OCI-LY7 (cell line): ENCODE results near the gene DGLUCY. TPM values are rescaled to one million over a fixed set of nuclear protein-coding genes. Genes with fewer than 3 reads are reported as not detected.
A peak's percentile ranks its signal among the peaks of the same experiment; 100 is the strongest.
"Not testable (repeated sequence)": the region's sequence is repeated elsewhere in the genome, so short reads cannot be mapped to it uniquely, and the experiment has no call there.

Source experiments
- BruUV-seq: library from RNA; stranded (reverse); fragments of 400-500 nt; replicated peaks from 2 replicates; lab custom pipeline; 2021; lab: Mats Ljungman, UMichigan
- CTCF ChIA-PET: fragments of 300-600 bp; sonication (Branson Sonifier 250); formaldehyde crosslinking; loops from one replicate; lab custom pipeline; 2022; ENCODE audit warnings: antibody characterized with exemption; ENCODE audit not compliant: unreplicated experiment; lab: Charles Lee
- POLR2A ChIA-PET: fragments of 300-600 bp; sonication (Branson Sonifier 250); formaldehyde crosslinking; loops from one replicate; lab custom pipeline; 2022; ENCODE audit warnings: antibody characterized with exemption; lab: Charles Lee
- DNase-seq: peaks from one replicate; pipeline ENCODE4 v3.0.0-alpha.2; 2015; ENCODE audit warnings: low spot score
- H2AFZ ChIP-seq: fragments of 200-600 bp; sonication (generic), shearing (Covaris generic); 2 replicates; pipeline ENCODE4 v1.6.1; 2014; ENCODE audit warnings: mild to moderate bottlenecking, antibody characterized with exemption, low read length, moderate library complexity
- H3K27ac ChIP-seq: fragments of 200-600 bp; sonication (generic); 2 replicates; pipeline ENCODE4 v1.5.1; 2014; ENCODE audit warnings: mixed run types, low read depth, mild to moderate bottlenecking, moderate library complexity, low read length, inconsistent platforms; ENCODE audit not compliant: poor library complexity, severe bottlenecking
- H3K36me3 ChIP-seq: fragments of 200-600 bp; sonication (generic); 2 replicates; pipeline ENCODE4 v1.6.1; 2014; ENCODE audit warnings: mild to moderate bottlenecking, antibody characterized with exemption, low read length, moderate library complexity, mixed read lengths; ENCODE audit not compliant: insufficient read depth
- H3K4me1 ChIP-seq: fragments of 200-600 bp; sonication (generic); 2 replicates; pipeline ENCODE4 v1.5.1; 2014; ENCODE audit warnings: mild to moderate bottlenecking, low read length; ENCODE audit not compliant: insufficient read depth, poor library complexity, severe bottlenecking
- H3K4me2 ChIP-seq: fragments of 200-600 bp; sonication (generic); 2 replicates; pipeline ENCODE4 v1.6.1; 2014; ENCODE audit warnings: mild to moderate bottlenecking, low read length
- H3K4me3 ChIP-seq: fragments of 200-600 bp; sonication (generic); 2 replicates; pipeline ENCODE4 v1.5.1; 2014; ENCODE audit warnings: mild to moderate bottlenecking, low read depth, low read length; ENCODE audit not compliant: poor library complexity, severe bottlenecking
- H3K79me2 ChIP-seq: fragments of 200-600 bp; sonication (generic); 2 replicates; pipeline ENCODE4 v1.6.1; 2016; ENCODE audit warnings: low read depth, mild to moderate bottlenecking, low read length, moderate library complexity, mixed read lengths; ENCODE audit not compliant: insufficient read depth
- H3K9me2 ChIP-seq: fragments of 200-600 bp; sonication (generic); 2 replicates; pipeline ENCODE4 v1.6.1; 2016; ENCODE audit warnings: mild to moderate bottlenecking, low read length, mixed read lengths; ENCODE audit not compliant: insufficient read depth
- H3K9me3 ChIP-seq: fragments of 200-600 bp; sonication (generic); 2 replicates; pipeline ENCODE4 v1.6.1; 2014; ENCODE audit warnings: mild to moderate bottlenecking, mixed run types, low read length, mixed read lengths
- H4K20me1 ChIP-seq: fragments of 200-600 bp; sonication (generic); 2 replicates; pipeline ENCODE4 v1.6.1; 2014; ENCODE audit warnings: mild to moderate bottlenecking, antibody characterized with exemption, low read length, moderate library complexity, mixed read lengths; ENCODE audit not compliant: insufficient read depth
- EZH2phosphoT487 ChIP-seq: fragments of 200-600 bp; sonication (generic); IDR thresholded peaks from 2 replicates; pipeline ENCODE4 v1.6.1; 2018; ENCODE audit warnings: low read depth, borderline replicate concordance, mild to moderate bottlenecking, mixed run types, antibody characterized with exemption, low read length, moderate library complexity, mixed read lengths
- intact Hi-C: fragments of 100-400 bp; cut with micrococcal nuclease; formaldehyde crosslinking; loops from one replicate; pipeline ENCODE4 v1.10.0; 2022; ENCODE audit not compliant: unreplicated experiment
- total RNA-seq, 2 experiments: library from RNA; depleted of rRNA in 1 of 2; stranded (reverse); fragments of >200 nt in 1 of 2; shearing (Covaris generic) in 1 of 2; gene quantifications; 2 replicates each; pipeline ENCODE4 v1.2.3, GENCODE V29; 2014 to 2022
- TF ChIP-seq, protein P1 (sequence below): fragments of 200-600 bp; sonication (generic); conservative IDR thresholded peaks from 2 replicates; pipeline ENCODE4 v1.5.1; 2014; ENCODE audit warnings: mild to moderate bottlenecking, antibody characterized with exemption, low read length, moderate library complexity, mixed read lengths

DGLUCY gene
- total RNA-seq, 2 experiments from 2014 or later = 37.6 to 56.8 TPM

DNA sequence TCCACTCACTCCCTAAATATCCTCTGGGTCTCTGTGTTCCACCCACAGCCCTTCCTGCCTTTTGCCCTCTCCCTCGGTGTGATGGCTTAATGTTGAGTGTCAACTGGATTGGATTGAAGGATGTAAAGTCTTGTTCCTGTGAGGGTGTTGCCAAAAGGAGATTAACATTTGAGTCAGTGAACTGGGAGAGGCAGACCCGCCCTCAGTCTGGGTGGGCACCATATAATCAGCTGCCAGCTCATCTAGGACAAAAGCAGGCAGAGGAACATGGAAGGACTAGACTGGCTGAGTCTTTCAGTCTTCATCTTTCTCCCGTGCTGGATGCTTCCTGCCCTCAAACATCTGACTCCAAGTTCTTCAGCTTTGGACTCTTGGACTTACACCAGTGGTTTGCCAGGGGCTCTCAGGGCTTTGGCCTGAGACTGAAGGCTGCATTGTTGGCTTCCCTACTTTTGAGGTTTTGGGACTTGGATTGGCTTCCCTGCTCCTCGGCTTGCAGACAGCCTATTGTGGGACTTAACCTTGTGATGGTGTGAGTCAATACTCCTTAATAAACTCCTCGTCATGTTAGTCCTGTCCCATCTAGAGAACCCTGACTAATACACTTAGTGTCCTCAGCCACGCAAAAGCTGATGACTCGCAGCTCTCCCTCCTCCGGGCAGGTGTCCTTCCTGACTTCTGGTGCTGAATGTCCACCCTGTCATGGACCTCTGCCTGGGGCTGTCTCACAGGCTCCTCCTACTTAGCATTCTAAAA, 5.9 kb downstream of the DGLUCY start:
- Histone ChIP-seq H3K79me2 (peaks cover 31% of the 10 kb centered on the region), H3K4me2 (no peak overlapping the region), H4K20me1 (no peaks in the 10 kb centered on the region), H3K4me1 (peaks cover 13% of the 10 kb centered on the region), H3K27ac (no peak overlapping the region), H3K36me3 (peaks cover 59% of the 10 kb centered on the region), H2AFZ (no peak overlapping the region), H3K4me3 (no peak overlapping the region), H3K9me3 (no peaks in the 10 kb centered on the region), H3K9me2 (no peaks in the 10 kb centered on the region)
- ChIA-PET CTCF (no interaction called here), POLR2A (interaction anchor here (0.9 kb wide), 1 partner anchor 19 kb away, joined by 4 read pairs; no protein-coding TSS in a partner anchor)
- no TSS peak for BruUV-seq
- intact Hi-C loops = no loop called here
- no peak for TF ChIP-seq EZH2phosphoT487
- TF ChIP-seq, protein P1, sequence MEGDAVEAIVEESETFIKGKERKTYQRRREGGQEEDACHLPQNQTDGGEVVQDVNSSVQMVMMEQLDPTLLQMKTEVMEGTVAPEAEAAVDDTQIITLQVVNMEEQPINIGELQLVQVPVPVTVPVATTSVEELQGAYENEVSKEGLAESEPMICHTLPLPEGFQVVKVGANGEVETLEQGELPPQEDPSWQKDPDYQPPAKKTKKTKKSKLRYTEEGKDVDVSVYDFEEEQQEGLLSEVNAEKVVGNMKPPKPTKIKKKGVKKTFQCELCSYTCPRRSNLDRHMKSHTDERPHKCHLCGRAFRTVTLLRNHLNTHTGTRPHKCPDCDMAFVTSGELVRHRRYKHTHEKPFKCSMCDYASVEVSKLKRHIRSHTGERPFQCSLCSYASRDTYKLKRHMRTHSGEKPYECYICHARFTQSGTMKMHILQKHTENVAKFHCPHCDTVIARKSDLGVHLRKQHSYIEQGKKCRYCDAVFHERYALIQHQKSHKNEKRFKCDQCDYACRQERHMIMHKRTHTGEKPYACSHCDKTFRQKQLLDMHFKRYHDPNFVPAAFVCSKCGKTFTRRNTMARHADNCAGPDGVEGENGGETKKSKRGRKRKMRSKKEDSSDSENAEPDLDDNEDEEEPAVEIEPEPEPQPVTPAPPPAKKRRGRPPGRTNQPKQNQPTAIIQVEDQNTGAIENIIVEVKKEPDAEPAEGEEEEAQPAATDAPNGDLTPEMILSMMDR = no peak
- no peak for DNase-seq

DNA sequence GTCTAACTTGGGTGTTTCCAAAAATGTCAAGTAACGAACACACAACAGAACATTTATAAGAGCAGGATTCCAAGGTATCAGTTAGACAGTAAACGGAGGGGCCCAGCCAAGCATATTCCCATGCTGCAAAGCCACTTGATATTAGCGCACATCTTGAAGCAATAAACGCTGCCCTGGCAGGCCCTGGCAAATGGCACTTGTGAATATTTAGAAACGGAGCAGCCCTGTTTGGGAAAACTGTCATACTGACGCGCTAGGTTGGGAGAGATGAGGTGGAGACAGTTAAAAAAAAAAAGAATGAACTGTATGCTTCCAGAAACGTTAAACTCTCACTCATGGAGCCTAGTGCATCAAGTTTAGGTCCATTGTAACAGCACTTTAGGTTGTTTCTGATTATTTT, 9.3 kb downstream of the DGLUCY start:
- no peaks in the 10 kb centered on the region for H3K9me2 ChIP-seq
- H3K4me2 ChIP-seq = no peak overlapping the region
- H3K79me2 ChIP-seq = 0 out of 2 replicates have a peak, but pooled peaks cover 4% of the 10 kb centered on the region
- H4K20me1 ChIP-seq = no peaks in the 10 kb centered on the region
- peaks cover 67% of the 10 kb centered on the region for H3K36me3 ChIP-seq
- POLR2A ChIA-PET = interaction anchor here (0.7 kb wide), 1 partner anchor 120 kb away, joined by 6 read pairs; no protein-coding TSS in a partner anchor
- intact Hi-C loops = no loop called here
- TF ChIP-seq, protein P1 = no peak
- TF ChIP-seq EZH2phosphoT487 = no peak
- H3K4me3 ChIP-seq = no peak overlapping the region
- CTCF ChIA-PET = no interaction called here
- no peak overlapping the region for H3K27ac ChIP-seq
- no peak overlapping the region for H2AFZ ChIP-seq
- no peaks in the 10 kb centered on the region for H3K4me1 ChIP-seq
- no peaks in the 10 kb centered on the region for H3K9me3 ChIP-seq
- BruUV-seq = no TSS peak
- DNase-seq = no peak

DNA sequence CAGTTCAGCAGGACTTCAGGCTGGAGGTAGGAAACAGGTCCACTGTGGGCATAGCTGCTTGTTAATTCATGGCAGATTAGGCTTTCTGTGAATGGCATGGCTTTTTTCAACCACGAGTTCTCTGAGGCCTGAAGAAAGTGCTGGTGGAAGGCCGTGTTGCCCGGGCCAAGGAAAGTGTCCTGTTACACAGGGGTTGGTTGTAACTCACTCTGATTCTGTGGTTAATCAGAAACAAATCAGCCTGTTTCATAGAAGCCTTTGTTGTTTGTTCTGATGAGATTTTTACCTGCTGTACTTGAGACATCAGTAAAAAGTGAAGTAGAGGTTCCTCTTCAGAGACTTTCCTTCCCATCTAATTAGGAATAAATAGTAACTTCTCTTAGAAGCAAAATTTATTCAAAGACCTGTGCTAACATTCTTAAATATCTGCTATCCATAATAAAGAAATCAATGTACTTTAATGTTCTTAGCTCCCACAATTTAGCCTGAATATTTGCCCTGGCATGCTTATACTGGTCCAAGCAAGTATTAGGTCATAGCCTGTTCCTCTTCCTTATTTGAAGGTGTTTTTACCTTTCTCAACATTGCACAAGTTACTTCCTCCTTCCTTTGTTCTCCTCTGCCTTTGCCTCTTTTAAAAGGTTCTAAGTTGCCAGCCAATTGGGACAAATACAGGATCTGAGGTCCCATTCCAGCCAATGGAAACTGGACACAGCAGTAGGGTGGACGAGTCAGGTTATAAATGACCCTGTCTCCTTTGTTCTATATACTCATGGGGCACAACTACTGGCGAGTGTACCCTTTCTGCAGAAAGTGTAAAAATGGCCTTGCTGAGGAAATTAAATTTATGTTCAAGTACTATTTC, 10.8 kb downstream of the DGLUCY start:
- H3K4me3 ChIP-seq, H3K9me3 ChIP-seq, H3K79me2 ChIP-seq, intact Hi-C loops, H3K27ac ChIP-seq, DNase-seq, H4K20me1 ChIP-seq, H3K9me2 ChIP-seq, CTCF ChIA-PET, H3K4me2 ChIP-seq, H2AFZ ChIP-seq, H3K4me1 ChIP-seq: not testable (repeated sequence)
- BruUV-seq = TSS peak; percentile 11
- H3K36me3 ChIP-seq = peaks cover 54% of the 10 kb centered on the region
- POLR2A ChIA-PET = interaction anchor here (0.6 to 1.0 kb wide), 3 partner anchors 9 to 803 kb away, joined by 3 read pairs; no protein-coding TSS in a partner anchor
